ENCODE measurements around the gene ZSWIM5.
"Not testable (repeated sequence)": the region's sequence is repeated elsewhere in the genome, so short reads cannot be mapped to it uniquely, and the experiment has no call there.

ZSWIM5 gene

GRCh38 chr1:45101947-45102346 lies 104.5 kb downstream of the ZSWIM5 start:
- H3K4me1 Mint-ChIP-seq (ENCODE audit: low read depth) = no peaks in the 10 kb centered on the region
- H3K27ac Mint-ChIP-seq = no peak overlapping the region
- no peaks in the 10 kb centered on the region for H3K27me3 Mint-ChIP-seq
- H3K4me3 Mint-ChIP-seq = no peak overlapping the region
- H3K36me3 Mint-ChIP-seq (ENCODE audit: low read depth) = no peaks in the 10 kb centered on the region
- H3K9me3 Mint-ChIP-seq = no peaks in the 10 kb centered on the region

- not testable (repeated sequence) for H3K27ac Mint-ChIP-seq; H3K4me1 Mint-ChIP-seq (ENCODE audit: low read depth); H3K4me3 Mint-ChIP-seq; H3K9me3 Mint-ChIP-seq; H3K27me3 Mint-ChIP-seq; H3K36me3 Mint-ChIP-seq (ENCODE audit: low read depth)
Measured at GRCh38 chr1:45101528-45101927, 104.9 kb downstream of the ZSWIM5 start.

- H3K4me3 Mint-ChIP-seq = no peak overlapping the region
- H3K4me1 Mint-ChIP-seq (ENCODE audit: low read depth) = no peaks in the 10 kb centered on the region
- H3K27me3 Mint-ChIP-seq = no peaks in the 10 kb centered on the region
- H3K27ac Mint-ChIP-seq = no peak overlapping the region
- H3K9me3 Mint-ChIP-seq = no peaks in the 10 kb centered on the region
- no peaks in the 10 kb centered on the region for H3K36me3 Mint-ChIP-seq (ENCODE audit: low read depth)
Measured at GRCh38 chr1:45097944-45098343, 108.5 kb downstream of the ZSWIM5 start.

GRCh38 chr1:45097079-45097478 lies 109.3 kb downstream of the ZSWIM5 start:
- Mint-ChIP-seq H3K4me1 (ENCODE audit: low read depth) (no peaks in the 10 kb centered on the region), H3K36me3 (ENCODE audit: low read depth) (no peaks in the 10 kb centered on the region), H3K4me3 (no peak overlapping the region), H3K27ac (no peak overlapping the region), H3K9me3 (no peaks in the 10 kb centered on the region), H3K27me3 (no peaks in the 10 kb centered on the region)

- Mint-ChIP-seq H3K27ac (no peak overlapping the region), H3K27me3 (no peaks in the 10 kb centered on the region), H3K9me3 (no peaks in the 10 kb centered on the region), H3K4me3 (no peak overlapping the region), H3K36me3 (ENCODE audit: low read depth) (no peaks in the 10 kb centered on the region), H3K4me1 (ENCODE audit: low read depth) (no peaks in the 10 kb centered on the region)
Measured at GRCh38 chr1:45095450-45095849, 111.0 kb downstream of the ZSWIM5 start.

- not testable (repeated sequence) for H3K4me1 Mint-ChIP-seq (ENCODE audit: low read depth); H3K36me3 Mint-ChIP-seq (ENCODE audit: low read depth); H3K4me3 Mint-ChIP-seq; H3K9me3 Mint-ChIP-seq; H3K27me3 Mint-ChIP-seq; H3K27ac Mint-ChIP-seq
Measured at GRCh38 chr1:45094371-45094770, 112.0 kb downstream of the ZSWIM5 start.

GRCh38 chr1:45093334-45093733 lies 113.1 kb downstream of the ZSWIM5 start:
- no peaks in the 10 kb centered on the region for H3K9me3 Mint-ChIP-seq
- H3K27ac Mint-ChIP-seq = no peak overlapping the region
- H3K36me3 Mint-ChIP-seq (ENCODE audit: low read depth) = no peaks in the 10 kb centered on the region
- no peaks in the 10 kb centered on the region for H3K4me1 Mint-ChIP-seq (ENCODE audit: low read depth)
- no peaks in the 10 kb centered on the region for H3K27me3 Mint-ChIP-seq
- H3K4me3 Mint-ChIP-seq = no peak overlapping the region

GRCh38 chr1:45089711-45090110 lies 116.7 kb downstream of the ZSWIM5 start:
- Mint-ChIP-seq H3K36me3 (ENCODE audit: low read depth) (no peaks in the 10 kb centered on the region), H3K27me3 (no peaks in the 10 kb centered on the region), H3K4me1 (ENCODE audit: low read depth) (no peaks in the 10 kb centered on the region), H3K4me3 (no peak overlapping the region), H3K27ac (no peak overlapping the region), H3K9me3 (no peaks in the 10 kb centered on the region)

GRCh38 chr1:45084562-45084961 lies 121.8 kb downstream of the ZSWIM5 start:
- Mint-ChIP-seq H3K4me3 (no peak overlapping the region), H3K27ac (no peak overlapping the region), H3K9me3 (no peaks in the 10 kb centered on the region), H3K36me3 (ENCODE audit: low read depth) (peaks cover 3% of the 10 kb centered on the region), H3K27me3 (no peaks in the 10 kb centered on the region), H3K4me1 (ENCODE audit: low read depth) (no peaks in the 10 kb centered on the region)

- Mint-ChIP-seq H3K9me3 (no peaks in the 10 kb centered on the region), H3K27me3 (no peaks in the 10 kb centered on the region), H3K4me1 (ENCODE audit: low read depth) (no peaks in the 10 kb centered on the region), H3K27ac (no peak overlapping the region), H3K4me3 (no peak overlapping the region), H3K36me3 (ENCODE audit: low read depth) (peaks cover 3% of the 10 kb centered on the region)
Measured at GRCh38 chr1:45079533-45079932, 126.9 kb downstream of the ZSWIM5 start.

- not testable (repeated sequence) for H3K36me3 Mint-ChIP-seq (ENCODE audit: low read depth); H3K4me1 Mint-ChIP-seq (ENCODE audit: low read depth); H3K27me3 Mint-ChIP-seq; H3K4me3 Mint-ChIP-seq; H3K27ac Mint-ChIP-seq; H3K9me3 Mint-ChIP-seq
Measured at GRCh38 chr1:45076959-45077358, 129.4 kb downstream of the ZSWIM5 start.

- no peak overlapping the region for H3K4me3 Mint-ChIP-seq
- no peaks in the 10 kb centered on the region for H3K4me1 Mint-ChIP-seq (ENCODE audit: low read depth)
- H3K27me3 Mint-ChIP-seq = no peaks in the 10 kb centered on the region
- H3K9me3 Mint-ChIP-seq = no peaks in the 10 kb centered on the region
- no peak overlapping the region for H3K27ac Mint-ChIP-seq
- no peaks in the 10 kb centered on the region for H3K36me3 Mint-ChIP-seq (ENCODE audit: low read depth)
Measured at GRCh38 chr1:45071567-45071966, 134.8 kb downstream of the ZSWIM5 start.

GRCh38 chr1:45067806-45068205 lies 138.6 kb downstream of the ZSWIM5 start:
- Mint-ChIP-seq H3K9me3 (peaks cover 5% of the 10 kb centered on the region), H3K36me3 (ENCODE audit: low read depth) (no peaks in the 10 kb centered on the region), H3K4me3 (no peak overlapping the region), H3K4me1 (ENCODE audit: low read depth) (no peaks in the 10 kb centered on the region), H3K27ac (no peak overlapping the region), H3K27me3 (no peaks in the 10 kb centered on the region)

- Mint-ChIP-seq H3K4me3 (no peak overlapping the region), H3K27ac (no peak overlapping the region), H3K4me1 (ENCODE audit: low read depth) (no peaks in the 10 kb centered on the region), H3K9me3 (peaks cover 5% of the 10 kb centered on the region), H3K36me3 (ENCODE audit: low read depth) (no peaks in the 10 kb centered on the region), H3K27me3 (no peaks in the 10 kb centered on the region)
Measured at GRCh38 chr1:45065083-45065482, 141.3 kb downstream of the ZSWIM5 start.

- H3K4me1 Mint-ChIP-seq (ENCODE audit: low read depth); H3K4me3 Mint-ChIP-seq; H3K36me3 Mint-ChIP-seq (ENCODE audit: low read depth); H3K27ac Mint-ChIP-seq; H3K27me3 Mint-ChIP-seq; H3K9me3 Mint-ChIP-seq: not testable (repeated sequence)
Measured at GRCh38 chr1:45062463-45062862, 143.9 kb downstream of the ZSWIM5 start.

GRCh38 chr1:45059829-45060228 lies 146.6 kb downstream of the ZSWIM5 start:
- H3K4me3 Mint-ChIP-seq = no peak overlapping the region
- no peak overlapping the region for H3K27ac Mint-ChIP-seq
- H3K27me3 Mint-ChIP-seq = no peaks in the 10 kb centered on the region
- H3K9me3 Mint-ChIP-seq = no peaks in the 10 kb centered on the region
- H3K4me1 Mint-ChIP-seq (ENCODE audit: low read depth) = no peaks in the 10 kb centered on the region
- H3K36me3 Mint-ChIP-seq (ENCODE audit: low read depth) = no peaks in the 10 kb centered on the region

GRCh38 chr1:45057542-45057941 lies 148.9 kb downstream of the ZSWIM5 start:
- no peaks in the 10 kb centered on the region for H3K36me3 Mint-ChIP-seq (ENCODE audit: low read depth)
- no peak overlapping the region for H3K27ac Mint-ChIP-seq
- peaks cover 6% of the 10 kb centered on the region for H3K4me1 Mint-ChIP-seq (ENCODE audit: low read depth)
- no peak overlapping the region for H3K4me3 Mint-ChIP-seq
- H3K9me3 Mint-ChIP-seq = no peaks in the 10 kb centered on the region
- H3K27me3 Mint-ChIP-seq = no peaks in the 10 kb centered on the region
